HL-60 (cell line): ENCODE results near the gene VAV2.

ENCODE experiments used
- GABPA ChIP-seq: IDR thresholded peaks from 2 replicates; pipeline ENCODE4 v1.6.1; 2012; ENCODE audit warnings: low read depth
- POLR2AphosphoS5 ChIP-seq: IDR thresholded peaks from 2 replicates; pipeline ENCODE4 v1.6.1; 2012; ENCODE audit warnings: low read depth
- SPI1 ChIP-seq: IDR thresholded peaks from 2 replicates; pipeline ENCODE4 v1.6.1; 2012; ENCODE audit warnings: low read depth, mild to moderate bottlenecking, borderline replicate concordance
- TF ChIP-seq, protein P1 (sequence below): IDR thresholded peaks from one replicate; pipeline ENCODE4 v1.5.1; 2011; ENCODE audit warnings: low read length, control low read depth, inconsistent platforms; ENCODE audit not compliant: insufficient read depth
- TF ChIP-seq, protein P2 (sequence below): IDR thresholded peaks from 2 replicates; pipeline ENCODE4 v1.6.1; 2012; ENCODE audit warnings: low read depth; ENCODE audit not compliant: insufficient replicate concordance

DNA sequence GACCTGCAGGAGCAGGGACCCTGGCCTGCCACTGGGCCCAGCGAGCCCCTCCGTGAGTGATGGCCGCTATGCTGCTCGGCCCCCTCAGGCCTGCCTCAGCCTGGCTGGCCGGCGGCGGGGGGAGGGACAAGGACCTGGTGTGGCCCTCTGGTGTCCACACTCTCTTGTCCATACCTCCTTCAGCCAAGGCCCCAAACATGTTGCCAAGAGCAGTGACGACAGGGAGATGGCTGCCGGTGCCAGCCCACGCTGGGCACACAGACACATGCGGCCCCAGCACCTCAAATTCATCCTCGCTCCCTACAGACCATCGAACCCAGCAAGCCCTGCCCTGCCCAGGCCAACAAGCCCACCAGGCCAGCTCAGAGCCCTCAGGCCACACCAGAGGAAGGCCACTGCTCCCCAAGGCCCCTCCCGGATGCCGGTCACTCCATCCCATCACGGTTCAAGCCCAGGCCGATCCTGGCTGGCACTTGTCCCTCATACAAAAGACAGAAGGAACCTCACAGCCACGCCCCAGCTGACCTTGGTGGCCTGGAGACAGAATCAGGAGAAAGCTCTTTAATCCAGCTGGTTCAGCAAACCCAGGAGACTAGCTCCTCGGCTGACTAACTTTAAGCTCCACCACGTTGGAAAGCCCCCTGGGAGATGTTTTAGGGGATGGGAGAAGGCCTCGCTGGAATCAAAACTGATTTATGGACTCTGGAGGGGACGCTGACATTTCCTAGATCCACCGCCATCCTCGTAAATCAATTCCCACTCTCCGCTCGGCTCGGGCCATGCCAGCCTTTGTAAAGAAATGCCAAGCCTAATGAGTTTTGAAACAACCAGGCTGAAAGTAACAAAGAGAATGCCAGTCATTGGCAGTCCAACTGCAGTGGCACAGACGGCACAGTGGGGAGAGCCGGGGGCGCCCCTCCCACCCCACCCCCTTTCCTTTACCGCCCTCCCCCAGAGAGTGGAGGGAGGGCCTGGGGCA, 84.9 kb downstream of the VAV2 start:
- TF ChIP-seq, protein P1, sequence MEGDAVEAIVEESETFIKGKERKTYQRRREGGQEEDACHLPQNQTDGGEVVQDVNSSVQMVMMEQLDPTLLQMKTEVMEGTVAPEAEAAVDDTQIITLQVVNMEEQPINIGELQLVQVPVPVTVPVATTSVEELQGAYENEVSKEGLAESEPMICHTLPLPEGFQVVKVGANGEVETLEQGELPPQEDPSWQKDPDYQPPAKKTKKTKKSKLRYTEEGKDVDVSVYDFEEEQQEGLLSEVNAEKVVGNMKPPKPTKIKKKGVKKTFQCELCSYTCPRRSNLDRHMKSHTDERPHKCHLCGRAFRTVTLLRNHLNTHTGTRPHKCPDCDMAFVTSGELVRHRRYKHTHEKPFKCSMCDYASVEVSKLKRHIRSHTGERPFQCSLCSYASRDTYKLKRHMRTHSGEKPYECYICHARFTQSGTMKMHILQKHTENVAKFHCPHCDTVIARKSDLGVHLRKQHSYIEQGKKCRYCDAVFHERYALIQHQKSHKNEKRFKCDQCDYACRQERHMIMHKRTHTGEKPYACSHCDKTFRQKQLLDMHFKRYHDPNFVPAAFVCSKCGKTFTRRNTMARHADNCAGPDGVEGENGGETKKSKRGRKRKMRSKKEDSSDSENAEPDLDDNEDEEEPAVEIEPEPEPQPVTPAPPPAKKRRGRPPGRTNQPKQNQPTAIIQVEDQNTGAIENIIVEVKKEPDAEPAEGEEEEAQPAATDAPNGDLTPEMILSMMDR: no peak
- TF ChIP-seq POLR2AphosphoS5 (no peak), SPI1 (no peak), GABPA (no peak)
- TF ChIP-seq, protein P2, sequence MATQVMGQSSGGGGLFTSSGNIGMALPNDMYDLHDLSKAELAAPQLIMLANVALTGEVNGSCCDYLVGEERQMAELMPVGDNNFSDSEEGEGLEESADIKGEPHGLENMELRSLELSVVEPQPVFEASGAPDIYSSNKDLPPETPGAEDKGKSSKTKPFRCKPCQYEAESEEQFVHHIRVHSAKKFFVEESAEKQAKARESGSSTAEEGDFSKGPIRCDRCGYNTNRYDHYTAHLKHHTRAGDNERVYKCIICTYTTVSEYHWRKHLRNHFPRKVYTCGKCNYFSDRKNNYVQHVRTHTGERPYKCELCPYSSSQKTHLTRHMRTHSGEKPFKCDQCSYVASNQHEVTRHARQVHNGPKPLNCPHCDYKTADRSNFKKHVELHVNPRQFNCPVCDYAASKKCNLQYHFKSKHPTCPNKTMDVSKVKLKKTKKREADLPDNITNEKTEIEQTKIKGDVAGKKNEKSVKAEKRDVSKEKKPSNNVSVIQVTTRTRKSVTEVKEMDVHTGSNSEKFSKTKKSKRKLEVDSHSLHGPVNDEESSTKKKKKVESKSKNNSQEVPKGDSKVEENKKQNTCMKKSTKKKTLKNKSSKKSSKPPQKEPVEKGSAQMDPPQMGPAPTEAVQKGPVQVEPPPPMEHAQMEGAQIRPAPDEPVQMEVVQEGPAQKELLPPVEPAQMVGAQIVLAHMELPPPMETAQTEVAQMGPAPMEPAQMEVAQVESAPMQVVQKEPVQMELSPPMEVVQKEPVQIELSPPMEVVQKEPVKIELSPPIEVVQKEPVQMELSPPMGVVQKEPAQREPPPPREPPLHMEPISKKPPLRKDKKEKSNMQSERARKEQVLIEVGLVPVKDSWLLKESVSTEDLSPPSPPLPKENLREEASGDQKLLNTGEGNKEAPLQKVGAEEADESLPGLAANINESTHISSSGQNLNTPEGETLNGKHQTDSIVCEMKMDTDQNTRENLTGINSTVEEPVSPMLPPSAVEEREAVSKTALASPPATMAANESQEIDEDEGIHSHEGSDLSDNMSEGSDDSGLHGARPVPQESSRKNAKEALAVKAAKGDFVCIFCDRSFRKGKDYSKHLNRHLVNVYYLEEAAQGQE: no peak
